Midbrain (tissue), 1 donor: ENCODE data around the gene HEPH.
"Not testable (repeated sequence)": the region's sequence is repeated elsewhere in the genome, so short reads cannot be mapped to it uniquely, and the experiment has no call there.

Experiments used
- DNase-seq: peaks from one replicate; lab custom pipeline; 2025; lab: John Stamatoyannopoulos, UW

HEPH gene

GRCh38 chrX:66232296-66232695 lies 68.2 kb downstream of the HEPH start:
- no peak for DNase-seq

GRCh38 chrX:66233209-66233608 lies 69.2 kb downstream of the HEPH start:
- DNase-seq, result peak; percentile 42

- not testable (repeated sequence) for DNase-seq
These were observed 69.9 kb downstream of the HEPH start for GRCh38 chrX:66233904-66234303.

GRCh38 chrX:66255359-66255967 lies 91.4 kb downstream of the HEPH start:
- no peak for DNase-seq

- no peak for DNase-seq
These were observed 98.8 kb downstream of the HEPH start for GRCh38 chrX:66262807-66263206.
